ENCODE data around the gene INTS15.
A peak's percentile ranks its signal among the peaks of the same experiment; 100 is the strongest.
"Not testable (repeated sequence)": the region's sequence is repeated elsewhere in the genome, so short reads cannot be mapped to it uniquely, and the experiment has no call there.

INTS15 gene

GRCh38 chr7:6565655-6566054, 24.2 kb upstream of the INTS15 start:
- DNase-seq (ENCODE audit: low read depth, low spot score), result no peak

GRCh38 chr7:6567886-6568285, 21.9 kb upstream of the INTS15 start:
- Histone ChIP-seq H3K9me3 (ENCODE audit: insufficient read depth, low read length) (peaks cover 8% of the 10 kb centered on the region; the same call in 1 of the 2 replicates), H3K27me3 (ENCODE audit: insufficient read depth, insufficient read length) (no peaks in the 10 kb centered on the region), H3K4me1 (ENCODE audit: insufficient read depth, insufficient read length) (no peaks in the 10 kb centered on the region), H3K9ac (ENCODE audit: insufficient read length, low read depth) (no peak overlapping the region), H3K36me3 (ENCODE audit: insufficient read depth, insufficient read length, low read length) (no peaks in the 10 kb centered on the region), H3K4me3 (ENCODE audit: insufficient read length, low read depth) (no peak overlapping the region)
- DNase-seq (ENCODE audit: low read depth, low spot score), result no peak
- TF ChIP-seq ZNF274 (IDR thresholded peaks at IDR 0.05; ENCODE audit: low read depth, low read length) (no peak), YY1 (IDR thresholded peaks at IDR 0.05; ENCODE audit: insufficient read depth, insufficient read length) (no peak), SUZ12 (IDR thresholded peaks at IDR 0.05; ENCODE audit: extremely low read depth, insufficient read depth, insufficient read length) (no peak)

More at GRCh38 chr7:6565655-6566054, 24.2 kb upstream of the INTS15 start:
- Histone ChIP-seq H3K4me1 (ENCODE audit: insufficient read depth, insufficient read length) (no peaks in the 10 kb centered on the region), H3K36me3 (ENCODE audit: insufficient read depth, insufficient read length, low read length) (no peaks in the 10 kb centered on the region), H3K4me3 (ENCODE audit: insufficient read length, low read depth) (no peak overlapping the region), H3K9ac (ENCODE audit: insufficient read length, low read depth) (no peak overlapping the region), H3K9me3 (ENCODE audit: insufficient read depth, low read length) (peaks cover 8% of the 10 kb centered on the region; the same call in 1 of the 2 replicates), H3K27me3 (ENCODE audit: insufficient read depth, insufficient read length) (no peaks in the 10 kb centered on the region)
- no peak for TF ChIP-seq ZNF274 (IDR thresholded peaks at IDR 0.05; ENCODE audit: low read depth, low read length)
- no peak for TF ChIP-seq YY1 (IDR thresholded peaks at IDR 0.05; ENCODE audit: insufficient read depth, insufficient read length)

- DNase-seq (ENCODE audit: low read depth, low spot score), result no peak
- H3K9me3 ChIP-seq (ENCODE audit: insufficient read depth, low read length), result peaks cover 8% of the 10 kb centered on the region; the same call in 1 of the 2 replicates
Observed at GRCh38 chr7:6571160-6571779, 18.6 kb upstream of the INTS15 start.

GRCh38 chr7:6575281-6576023, 14.4 kb upstream of the INTS15 start:
- no peaks in the 10 kb centered on the region for H3K27me3 ChIP-seq (ENCODE audit: insufficient read depth, insufficient read length)
- no peak for DNase-seq (ENCODE audit: low read depth, low spot score)
- H3K9me3 ChIP-seq (ENCODE audit: insufficient read depth, low read length), result no peaks in the 10 kb centered on the region
- peaks cover 7% of the 10 kb centered on the region for H3K4me1 ChIP-seq (ENCODE audit: insufficient read depth, insufficient read length)
- no peak overlapping the region for H3K4me3 ChIP-seq (ENCODE audit: insufficient read length, low read depth)
- peaks cover 4% of the 10 kb centered on the region for H3K36me3 ChIP-seq (ENCODE audit: insufficient read depth, insufficient read length, low read length)
- TF ChIP-seq SUZ12 (IDR thresholded peaks at IDR 0.05; ENCODE audit: extremely low read depth, insufficient read depth, insufficient read length) (no peak), YY1 (IDR thresholded peaks at IDR 0.05; ENCODE audit: insufficient read depth, insufficient read length) (no peak), ZNF274 (IDR thresholded peaks at IDR 0.05; ENCODE audit: low read depth, low read length) (no peak)
- no peak overlapping the region for H3K9ac ChIP-seq (ENCODE audit: insufficient read length, low read depth)

More at GRCh38 chr7:6571160-6571779, 18.6 kb upstream of the INTS15 start:
- no peak for TF ChIP-seq SUZ12 (IDR thresholded peaks at IDR 0.05; ENCODE audit: extremely low read depth, insufficient read depth, insufficient read length)
- TF ChIP-seq YY1 (IDR thresholded peaks at IDR 0.05; ENCODE audit: insufficient read depth, insufficient read length), result no peak
- no peak for TF ChIP-seq ZNF274 (IDR thresholded peaks at IDR 0.05; ENCODE audit: low read depth, low read length)
- peaks cover under 1% of the 10 kb centered on the region for H3K4me1 ChIP-seq (ENCODE audit: insufficient read depth, insufficient read length)
- H3K36me3 ChIP-seq (ENCODE audit: insufficient read depth, insufficient read length, low read length), result no peaks in the 10 kb centered on the region
- no peak overlapping the region for H3K4me3 ChIP-seq (ENCODE audit: insufficient read length, low read depth)
- H3K9ac ChIP-seq (ENCODE audit: insufficient read length, low read depth), result no peak overlapping the region
- no peaks in the 10 kb centered on the region for H3K27me3 ChIP-seq (ENCODE audit: insufficient read depth, insufficient read length)

GRCh38 chr7:6576024-6576866, 13.6 kb upstream of the INTS15 start:
- no peak for DNase-seq (ENCODE audit: low read depth, low spot score)
- Histone ChIP-seq H3K4me3 (ENCODE audit: insufficient read length, low read depth) (no peak overlapping the region), H3K36me3 (ENCODE audit: insufficient read depth, insufficient read length, low read length) (peaks cover 12% of the 10 kb centered on the region), H3K27me3 (ENCODE audit: insufficient read depth, insufficient read length) (no peaks in the 10 kb centered on the region), H3K9ac (ENCODE audit: insufficient read length, low read depth) (no peak overlapping the region), H3K4me1 (ENCODE audit: insufficient read depth, insufficient read length) (peaks cover 7% of the 10 kb centered on the region), H3K9me3 (ENCODE audit: insufficient read depth, low read length) (no peaks in the 10 kb centered on the region)
- TF ChIP-seq ZNF274 (IDR thresholded peaks at IDR 0.05; ENCODE audit: low read depth, low read length), result no peak
- TF ChIP-seq SUZ12 (IDR thresholded peaks at IDR 0.05; ENCODE audit: extremely low read depth, insufficient read depth, insufficient read length), result no peak
- no peak for TF ChIP-seq YY1 (IDR thresholded peaks at IDR 0.05; ENCODE audit: insufficient read depth, insufficient read length)

- Histone ChIP-seq H3K36me3 (ENCODE audit: insufficient read depth, insufficient read length, low read length) (peaks cover 19% of the 10 kb centered on the region), H3K9ac (ENCODE audit: insufficient read length, low read depth) (peak overlapping the region; percentile 82), H3K4me3 (ENCODE audit: insufficient read length, low read depth) (peak overlapping the region; percentile 70)
- H3K27me3 ChIP-seq (ENCODE audit: insufficient read depth, insufficient read length); DNase-seq (ENCODE audit: low read depth, low spot score); H3K4me1 ChIP-seq (ENCODE audit: insufficient read depth, insufficient read length); H3K9me3 ChIP-seq (ENCODE audit: insufficient read depth, low read length): not testable (repeated sequence)
Observed at GRCh38 chr7:6576867-6577368, 12.9 kb upstream of the INTS15 start.

Measured in NT2/D1 (cell line).